GM23248 (cell line): Measurements from ENCODE around the gene KCNQ2.

Experiments
- EZH2 ChIP-seq: fragments of 200-600 bp; sonication (generic); IDR thresholded peaks from 2 replicates; pipeline ENCODE4 v1.6.1; 2018; ENCODE audit warnings: antibody characterized with exemption, mild to moderate bottlenecking; ENCODE audit not compliant: insufficient read depth, poor library complexity, severe bottlenecking
- EZH2phosphoT487 ChIP-seq: fragments of 200-600 bp; sonication (generic); IDR thresholded peaks from 2 replicates; pipeline ENCODE4 v1.6.1; 2018; ENCODE audit warnings: antibody characterized with exemption, moderate library complexity, mild to moderate bottlenecking, low read depth; ENCODE audit not compliant: insufficient read depth

- TF ChIP-seq EZH2, result no peak
- TF ChIP-seq EZH2phosphoT487, result no peak
Observed at GRCh38 chr20:63379296-63379695, 93.2 kb downstream of the KCNQ2 start.
